Adipocyte (in vitro differentiated cells): Measurements from ENCODE around the gene CALML5.

Source experiments
- DNase-seq: peaks from one replicate; pipeline ENCODE4 v3.0.0-alpha.2; 2015; ENCODE audit warnings: low read depth
- H3K27me3 ChIP-seq: replicated peaks from 2 replicates; pipeline ENCODE4 v1.7.0; 2013; ENCODE audit warnings: mild to moderate bottlenecking, low read length, moderate library complexity; ENCODE audit not compliant: control insufficient read depth, insufficient read depth
- H3K36me3 ChIP-seq: 2 replicates; pipeline ENCODE4 v1.7.0; 2013; ENCODE audit warnings: low read length, mild to moderate bottlenecking, moderate library complexity; ENCODE audit not compliant: control insufficient read depth, insufficient read depth, severe bottlenecking
- H3K4me1 ChIP-seq: 2 replicates; pipeline ENCODE4 v1.7.0; 2013; ENCODE audit warnings: mild to moderate bottlenecking, low read length, moderate library complexity; ENCODE audit not compliant: control insufficient read depth, insufficient read depth
- H3K4me3 ChIP-seq: 2 replicates; pipeline ENCODE4 v1.7.0; 2013; ENCODE audit warnings: mild to moderate bottlenecking, low read length, moderate library complexity
- H3K9ac ChIP-seq: 2 replicates; pipeline ENCODE4 v1.7.0; 2013; ENCODE audit warnings: mild to moderate bottlenecking, low read length, moderate library complexity
- H3K9me3 ChIP-seq: 2 replicates; pipeline ENCODE4 v1.7.0; 2013; ENCODE audit warnings: mild to moderate bottlenecking, low read length, moderate library complexity; ENCODE audit not compliant: control insufficient read depth

Gene CALML5

GRCh38 chr10:5532307-5532605, 32.9 kb upstream of the CALML5 start:
- Histone ChIP-seq H3K9ac (no peak overlapping the region), H3K27me3 (peaks cover 5% of the 10 kb centered on the region), H3K36me3 (no peaks in the 10 kb centered on the region), H3K4me1 (peaks cover 13% of the 10 kb centered on the region), H3K9me3 (no peaks in the 10 kb centered on the region), H3K4me3 (no peak overlapping the region)
- DNase-seq = no peak

- Histone ChIP-seq H3K4me3 (no peak overlapping the region), H3K9ac (no peak overlapping the region), H3K27me3 (peaks cover 9% of the 10 kb centered on the region), H3K4me1 (peaks cover 13% of the 10 kb centered on the region), H3K9me3 (no peaks in the 10 kb centered on the region), H3K36me3 (no peaks in the 10 kb centered on the region)
- DNase-seq = no peak
Observed at GRCh38 chr10:5531558-5532306, 32.4 kb upstream of the CALML5 start.

GRCh38 chr10:5530846-5531557, 31.6 kb upstream of the CALML5 start:
- no peak for DNase-seq
- Histone ChIP-seq H3K4me1 (peaks cover 13% of the 10 kb centered on the region), H3K27me3 (peaks cover 9% of the 10 kb centered on the region), H3K36me3 (no peaks in the 10 kb centered on the region), H3K9me3 (no peaks in the 10 kb centered on the region), H3K4me3 (no peak overlapping the region), H3K9ac (no peak overlapping the region)

GRCh38 chr10:5530412-5530806, 31.0 kb upstream of the CALML5 start:
- Histone ChIP-seq H3K36me3 (no peaks in the 10 kb centered on the region), H3K4me1 (peaks cover 13% of the 10 kb centered on the region), H3K9me3 (no peaks in the 10 kb centered on the region), H3K9ac (no peak overlapping the region), H3K4me3 (no peak overlapping the region), H3K27me3 (peaks cover 9% of the 10 kb centered on the region)
- no peak for DNase-seq

GRCh38 chr10:5529702-5530411, 30.5 kb upstream of the CALML5 start:
- Histone ChIP-seq H3K4me3 (no peak overlapping the region), H3K9me3 (no peaks in the 10 kb centered on the region)
- DNase-seq = no peak

GRCh38 chr10:5528989-5529701, 29.8 kb upstream of the CALML5 start:
- no peak for DNase-seq
- no peak overlapping the region for H3K9ac ChIP-seq
- no peaks in the 10 kb centered on the region for H3K36me3 ChIP-seq
- H3K4me1 ChIP-seq = peaks cover 3% of the 10 kb centered on the region
- H3K9me3 ChIP-seq = no peaks in the 10 kb centered on the region
- no peak overlapping the region for H3K4me3 ChIP-seq
- H3K27me3 ChIP-seq = peaks cover 9% of the 10 kb centered on the region

More at GRCh38 chr10:5529702-5530411, 30.5 kb upstream of the CALML5 start:
- Histone ChIP-seq H3K27me3 (peaks cover 9% of the 10 kb centered on the region), H3K4me1 (peaks cover 11% of the 10 kb centered on the region), H3K9ac (no peak overlapping the region), H3K36me3 (no peaks in the 10 kb centered on the region)

- H3K4me1 ChIP-seq = no peaks in the 10 kb centered on the region
- H3K4me3 ChIP-seq = no peak overlapping the region
- peaks cover 9% of the 10 kb centered on the region for H3K27me3 ChIP-seq
- no peak overlapping the region for H3K9ac ChIP-seq
- no peaks in the 10 kb centered on the region for H3K36me3 ChIP-seq
- DNase-seq = no peak
- no peaks in the 10 kb centered on the region for H3K9me3 ChIP-seq
Observed at GRCh38 chr10:5527332-5528200, 28.2 kb upstream of the CALML5 start.

GRCh38 chr10:5526691-5527331, 27.4 kb upstream of the CALML5 start:
- Histone ChIP-seq H3K4me3 (no peak overlapping the region), H3K9ac (no peak overlapping the region), H3K4me1 (peaks cover 2% of the 10 kb centered on the region), H3K9me3 (no peaks in the 10 kb centered on the region), H3K27me3 (peaks cover 9% of the 10 kb centered on the region), H3K36me3 (no peaks in the 10 kb centered on the region)
- no peak for DNase-seq

GRCh38 chr10:5525561-5526341, 26.4 kb upstream of the CALML5 start:
- DNase-seq = no peak
- H3K9ac ChIP-seq = no peak overlapping the region
- peaks cover 4% of the 10 kb centered on the region for H3K27me3 ChIP-seq
- no peak overlapping the region for H3K4me3 ChIP-seq
- peaks cover 7% of the 10 kb centered on the region for H3K4me1 ChIP-seq
- no peaks in the 10 kb centered on the region for H3K36me3 ChIP-seq
- H3K9me3 ChIP-seq = no peaks in the 10 kb centered on the region
